ENCODE results near the gene GARIN5A. TPM values are rescaled to one million over a fixed set of nuclear protein-coding genes. Genes with fewer than 3 reads are reported as not detected.

The GARIN5A gene
- total and polyA plus RNA-seq, 2 of the 8 experiments (the other 6 are each of a cell fraction or from before 2014, with no cell fraction given) = 9.1 to 18.5 TPM

DNA sequence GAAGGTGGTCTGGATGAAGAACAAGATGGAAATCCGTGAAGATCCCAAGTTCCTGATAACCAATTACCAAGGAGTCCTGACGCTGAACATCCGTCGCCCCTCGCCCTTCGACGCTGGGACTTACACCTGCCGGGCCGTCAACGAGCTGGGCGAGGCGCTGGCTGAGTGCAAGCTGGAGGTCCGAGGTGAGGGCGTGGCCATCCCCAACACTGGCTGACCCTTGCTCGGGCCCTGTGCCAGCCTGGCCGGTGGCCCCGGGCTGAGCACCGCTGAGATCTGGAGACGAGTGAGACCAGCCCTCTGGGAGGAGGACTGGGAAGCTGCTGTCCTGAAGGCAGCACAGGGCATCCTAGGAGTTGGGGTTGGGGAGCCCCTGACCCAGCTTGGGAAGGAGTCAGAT, 12.3 kb downstream of the GARIN5A start:
- Histone ChIP-seq H3K23me2 (ENCODE audit: low read depth, low read length) (no peaks in the 10 kb centered on the region), H2BK12ac (ENCODE audit: low read depth, low read length) (no peak overlapping the region), H2BK5ac (ENCODE audit: low read depth, low read length) (no peak overlapping the region), H4K20me1 (replicated peaks in 1 of 2; ENCODE audit: control insufficient read depth in 1 of 2, insufficient read depth in 2 of 2, low read length in 2 of 2) (no peaks in the 10 kb centered on the region), H2BK20ac (ENCODE audit: low read length) (no peak overlapping the region), H3K9ac (replicated peaks in 1 of 4; ENCODE audit: extremely low read depth in 1 of 4, low read depth in 3 of 4, low read length in 3 of 4) (no peak overlapping the region), H3K27ac (ENCODE audit: low read depth, low read length) (no peak overlapping the region), H3K4me2 (ENCODE audit: insufficient read depth in 1 of 2, low read depth in 2 of 2, low read length in 2 of 2) (no peak overlapping the region), H3K4me3 (ENCODE audit: extremely low read depth in 1 of 4, insufficient read depth in 2 of 4, low read depth in 3 of 4, low read length in 4 of 4) (no peak overlapping the region), H2BK15ac (ENCODE audit: low read length) (0 out of 2 replicates have a peak overlapping the region, but pooled peaks have one; percentile 21), H4K8ac (ENCODE audit: extremely low read depth, insufficient read depth, low read length) (no peak overlapping the region), H3K9me3 (ENCODE audit: insufficient read depth in 2 of 2, low read depth in 1 of 2, low read length in 1 of 2) (no peaks in the 10 kb centered on the region), H3K79me1 (ENCODE audit: low read depth, low read length) (no peaks in the 10 kb centered on the region), H3K4me1 (replicated peaks in 1 of 4; ENCODE audit: control insufficient read depth in 3 of 4, insufficient read depth in 4 of 4, low read length in 3 of 4) (peaks cover 0 to 8% (median 4%) of the 10 kb centered on the region in 4 experiments; a peak in 5 of 7 replicates), H3K36me3 (ENCODE audit: control insufficient read depth in 2 of 4, insufficient read depth in 4 of 4, low read length in 3 of 4) (no peaks in the 10 kb centered on the region), H3K56ac (replicated peaks; ENCODE audit: insufficient read length, low read depth, low read length) (no peak overlapping the region), H3K27me3 (replicated peaks in 1 of 4; ENCODE audit: control insufficient read depth in 3 of 4, extremely low read depth in 1 of 4, insufficient read depth in 3 of 4, low read length in 3 of 4) (no peaks in the 10 kb centered on the region), H3K14ac (ENCODE audit: insufficient read length) (no peak overlapping the region), H3K23ac (ENCODE audit: insufficient read length) (no peak overlapping the region), H3K18ac (ENCODE audit: extremely low read depth, low read length) (no peak overlapping the region), H4K5ac (ENCODE audit: insufficient read length, low read depth, low read length) (no peak overlapping the region), H2AFZ (ENCODE audit: low read length) (no peak overlapping the region), H2AK5ac (ENCODE audit: low read depth, low read length) (no peak overlapping the region), H2BK120ac (replicated peaks; ENCODE audit: low read depth, low read length) (no peak overlapping the region), H4K91ac (replicated peaks; ENCODE audit: insufficient read length, low read length) (no peak overlapping the region), H3K4ac (replicated peaks; ENCODE audit: insufficient read length, low read depth, low read length) (no peak overlapping the region), H3K79me2 (ENCODE audit: control insufficient read depth in 1 of 2, insufficient read depth in 2 of 2, low read length in 2 of 2) (no peaks in the 10 kb centered on the region)
- DNase-seq (ENCODE audit: low read depth in 1 of 2, low spot score in 2 of 2) = no peak
- 94% methylated on average over 17 of the region's 19 CpGs; no CpG with 5 or more reads in 1 of the 2 experiments for WGBS, 2 experiments (ENCODE audit: extremely low coverage in 1 of 2, insufficient coverage in 1 of 2, insufficient read length in 1 of 2, insufficient replicate concordance in 2 of 2, low coverage in 1 of 2, low lambda C conversion rate in 2 of 2, missing lambda C conversion rate in 1 of 2)
- ChIA-PET POLR2A (ENCODE audit: partially characterized antibody) (interaction anchor here (1.1 to 1.6 kb wide), 5 partner anchors 9 to 54 kb away, joined by 3 to 4 read pairs (median 3); no protein-coding TSS in a partner anchor), CTCF (ENCODE audit: partially characterized antibody) (interaction anchor here (0.7 to 1.7 kb wide), 6 partner anchors 10 to 205 kb away, joined by 3 to 5 read pairs (median 4); no protein-coding TSS in a partner anchor)
- TF ChIP-seq, protein P1, sequence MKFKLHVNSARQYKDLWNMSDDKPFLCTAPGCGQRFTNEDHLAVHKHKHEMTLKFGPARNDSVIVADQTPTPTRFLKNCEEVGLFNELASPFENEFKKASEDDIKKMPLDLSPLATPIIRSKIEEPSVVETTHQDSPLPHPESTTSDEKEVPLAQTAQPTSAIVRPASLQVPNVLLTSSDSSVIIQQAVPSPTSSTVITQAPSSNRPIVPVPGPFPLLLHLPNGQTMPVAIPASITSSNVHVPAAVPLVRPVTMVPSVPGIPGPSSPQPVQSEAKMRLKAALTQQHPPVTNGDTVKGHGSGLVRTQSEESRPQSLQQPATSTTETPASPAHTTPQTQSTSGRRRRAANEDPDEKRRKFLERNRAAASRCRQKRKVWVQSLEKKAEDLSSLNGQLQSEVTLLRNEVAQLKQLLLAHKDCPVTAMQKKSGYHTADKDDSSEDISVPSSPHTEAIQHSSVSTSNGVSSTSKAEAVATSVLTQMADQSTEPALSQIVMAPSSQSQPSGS (IDR thresholded peaks at IDR 0.05; ENCODE audit: low read length) = no peak
- TF ChIP-seq RBBP5 (IDR thresholded peaks at IDR 0.05; ENCODE audit: borderline replicate concordance, low read depth, low read length) = no peak
- no peak for TF ChIP-seq RNF2 (IDR thresholded peaks at IDR 0.05; ENCODE audit: borderline replicate concordance, low read depth, low read length, missing control alignments, poor library complexity, severe bottlenecking)
- TF ChIP-seq TBP (IDR thresholded peaks at IDR 0.05; ENCODE audit: low read depth, low read length) = no peak
- TF ChIP-seq KDM1A (IDR thresholded peaks at IDR 0.05; ENCODE audit: borderline replicate concordance, low read length) = no peak
- TF ChIP-seq SIN3A (conservative IDR thresholded peaks at IDR 0.05 in 1 of 2, IDR thresholded peaks at IDR 0.05 in 1 of 2; ENCODE audit: low read depth in 1 of 2, low read length in 2 of 2) = no peak
- no peak for TF ChIP-seq TAF7 (optimal IDR thresholded peaks at IDR 0.05; ENCODE audit: borderline replicate concordance, low read depth, low read length)
- TF ChIP-seq RAD21 (IDR thresholded peaks at IDR 0.05 in 1 of 2, conservative IDR thresholded peaks at IDR 0.05 in 1 of 2; ENCODE audit: low read depth in 2 of 2, low read length in 2 of 2) = no peak
- TF ChIP-seq RXRA (IDR thresholded peaks at IDR 0.05; ENCODE audit: insufficient read depth, low read depth, low read length) = no peak
- FAIRE-seq = no peak
